Measurements from ENCODE around the gene ZNF12. TPM values are rescaled to one million over a fixed set of nuclear protein-coding genes. Genes with fewer than 3 reads are reported as not detected.

Gene ZNF12
- total and polyA plus RNA-seq, 12 donors = 7.2 to 18.0 (median 16.2) TPM

DNA sequence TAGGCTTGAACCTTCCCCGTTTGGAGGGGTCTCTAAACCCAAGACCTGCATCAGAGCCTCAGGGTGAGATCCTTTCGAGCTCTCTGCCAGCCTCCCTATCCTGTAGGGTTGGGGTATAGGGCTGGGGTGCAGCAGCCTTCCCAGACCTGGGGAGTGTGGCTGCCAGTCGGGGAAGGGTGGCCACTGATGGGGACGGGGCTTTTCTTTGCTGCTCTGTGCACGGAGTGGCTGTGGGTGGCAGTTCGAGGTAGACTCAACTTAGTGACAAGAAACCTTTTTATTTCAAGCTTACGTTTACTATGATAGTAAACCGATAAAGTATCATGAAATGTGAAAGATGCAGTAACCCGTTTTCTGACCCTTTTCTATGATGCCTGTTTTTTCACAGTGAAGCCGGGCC, 56.7 kb downstream of the ZNF12 start:
- no peak for DNase-seq
- Histone ChIP-seq H3K27ac (no peak overlapping the region), H3K27me3 (no peaks in the 10 kb centered on the region), H3K4me1 (peaks cover 0 to 4% (median 0%) of the 10 kb centered on the region in 9 donors), H3K4me3 (no peak overlapping the region), H3K9me3 (peaks cover 0 to 20% (median 0%) of the 10 kb centered on the region in 11 donors), H3K36me3 (peaks cover 6 to 94% (median 20%) of the 10 kb centered on the region in 9 donors)
- no peak for ATAC-seq
- TF ChIP-seq, protein P1, sequence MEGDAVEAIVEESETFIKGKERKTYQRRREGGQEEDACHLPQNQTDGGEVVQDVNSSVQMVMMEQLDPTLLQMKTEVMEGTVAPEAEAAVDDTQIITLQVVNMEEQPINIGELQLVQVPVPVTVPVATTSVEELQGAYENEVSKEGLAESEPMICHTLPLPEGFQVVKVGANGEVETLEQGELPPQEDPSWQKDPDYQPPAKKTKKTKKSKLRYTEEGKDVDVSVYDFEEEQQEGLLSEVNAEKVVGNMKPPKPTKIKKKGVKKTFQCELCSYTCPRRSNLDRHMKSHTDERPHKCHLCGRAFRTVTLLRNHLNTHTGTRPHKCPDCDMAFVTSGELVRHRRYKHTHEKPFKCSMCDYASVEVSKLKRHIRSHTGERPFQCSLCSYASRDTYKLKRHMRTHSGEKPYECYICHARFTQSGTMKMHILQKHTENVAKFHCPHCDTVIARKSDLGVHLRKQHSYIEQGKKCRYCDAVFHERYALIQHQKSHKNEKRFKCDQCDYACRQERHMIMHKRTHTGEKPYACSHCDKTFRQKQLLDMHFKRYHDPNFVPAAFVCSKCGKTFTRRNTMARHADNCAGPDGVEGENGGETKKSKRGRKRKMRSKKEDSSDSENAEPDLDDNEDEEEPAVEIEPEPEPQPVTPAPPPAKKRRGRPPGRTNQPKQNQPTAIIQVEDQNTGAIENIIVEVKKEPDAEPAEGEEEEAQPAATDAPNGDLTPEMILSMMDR (IDR thresholded peaks at IDR 0.05) = no peak
- intact Hi-C loops (cut with DNase I) = no loop called here
- 94 to 97% methylated on average over 10 of the region's 10 CpGs for WGBS, 2 donors

DNA sequence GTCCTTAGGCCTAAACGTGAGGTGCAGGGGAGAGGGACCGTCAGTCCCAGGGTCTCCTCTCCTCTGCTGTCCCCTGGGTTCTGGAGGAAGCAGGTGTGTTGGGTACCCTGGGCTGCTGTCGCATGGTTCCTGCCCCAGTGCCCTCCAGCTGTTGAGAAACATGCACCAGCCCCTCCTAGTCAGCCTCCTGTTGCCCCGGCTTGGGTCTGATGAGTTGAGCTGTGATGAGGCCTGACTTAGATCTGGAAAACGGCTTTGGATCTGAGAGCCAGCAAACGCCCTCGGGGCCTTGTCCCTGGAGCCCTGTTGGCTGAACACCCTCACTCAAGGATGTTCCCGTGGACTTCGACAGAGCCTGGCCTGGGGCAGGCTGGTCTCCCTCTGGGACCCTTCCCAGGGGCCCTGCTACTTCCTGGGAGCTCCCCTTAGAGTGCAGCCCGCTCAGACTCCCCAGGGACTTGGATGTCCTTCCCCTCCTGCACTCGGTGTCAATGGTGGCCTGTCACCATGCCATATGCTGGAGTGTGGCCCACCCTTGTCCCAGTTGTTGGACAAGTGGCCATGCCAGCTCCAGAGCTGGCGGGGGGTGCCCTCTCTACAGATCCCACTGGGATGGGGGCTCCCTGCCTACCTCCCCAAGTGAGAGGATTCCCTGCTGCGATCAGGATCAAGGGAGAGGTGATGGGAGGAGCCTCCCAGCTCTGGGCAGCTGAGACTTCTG, 57.3 kb downstream of the ZNF12 start:
- no peak overlapping the region for H3K4me3 ChIP-seq
- TF ChIP-seq, protein P1 (IDR thresholded peaks at IDR 0.05) = no peak
- peaks cover 4 to 94% (median 26%) of the 10 kb centered on the region in 9 donors for H3K36me3 ChIP-seq
- no peaks in the 10 kb centered on the region for H3K27me3 ChIP-seq
- H3K27ac ChIP-seq = no peak overlapping the region
- 76 to 80% methylated on average over 13 of the region's 13 CpGs for WGBS, 2 donors
- H3K9me3 ChIP-seq = peaks cover 0 to 20% (median 0%) of the 10 kb centered on the region in 11 donors
- H3K4me1 ChIP-seq = peaks cover 0 to 4% (median 0%) of the 10 kb centered on the region in 9 donors
- DNase-seq = no peak
- ATAC-seq = no peak
- intact Hi-C loops (cut with DNase I) = no loop called here

DNA sequence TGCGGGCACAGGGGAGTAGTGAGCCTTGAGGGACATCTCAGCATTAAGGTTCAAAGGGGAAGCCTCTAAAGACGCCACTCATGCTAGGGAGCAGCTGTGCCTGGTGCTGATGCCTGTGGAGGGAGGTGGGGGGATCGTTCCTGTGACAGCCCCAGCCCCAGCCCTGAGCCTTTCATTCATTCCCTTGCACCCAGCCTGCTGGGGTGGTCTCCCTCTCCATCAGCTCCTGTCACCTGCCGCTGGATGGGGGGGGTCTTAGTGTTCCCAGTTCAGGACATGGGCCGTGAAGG, 58.0 kb downstream of the ZNF12 start:
- peaks cover 3 to 94% (median 26%) of the 10 kb centered on the region in 9 donors for H3K36me3 ChIP-seq
- H3K4me1 ChIP-seq = peaks cover 0 to 4% (median 0%) of the 10 kb centered on the region in 9 donors
- ATAC-seq = no peak
- intact Hi-C loops (cut with DNase I) = no loop called here
- no peak for DNase-seq
- whole genome bisulfite sequencing, 2 donors = 93 to 97% methylated on average over 5 of the region's 5 CpGs
- TF ChIP-seq, protein P1 (IDR thresholded peaks at IDR 0.05) = no peak
- H3K4me3 ChIP-seq = no peak overlapping the region
- no peak overlapping the region for H3K27ac ChIP-seq
- H3K27me3 ChIP-seq = no peaks in the 10 kb centered on the region
- H3K9me3 ChIP-seq = peaks cover 0 to 20% (median 0%) of the 10 kb centered on the region in 11 donors

DNA sequence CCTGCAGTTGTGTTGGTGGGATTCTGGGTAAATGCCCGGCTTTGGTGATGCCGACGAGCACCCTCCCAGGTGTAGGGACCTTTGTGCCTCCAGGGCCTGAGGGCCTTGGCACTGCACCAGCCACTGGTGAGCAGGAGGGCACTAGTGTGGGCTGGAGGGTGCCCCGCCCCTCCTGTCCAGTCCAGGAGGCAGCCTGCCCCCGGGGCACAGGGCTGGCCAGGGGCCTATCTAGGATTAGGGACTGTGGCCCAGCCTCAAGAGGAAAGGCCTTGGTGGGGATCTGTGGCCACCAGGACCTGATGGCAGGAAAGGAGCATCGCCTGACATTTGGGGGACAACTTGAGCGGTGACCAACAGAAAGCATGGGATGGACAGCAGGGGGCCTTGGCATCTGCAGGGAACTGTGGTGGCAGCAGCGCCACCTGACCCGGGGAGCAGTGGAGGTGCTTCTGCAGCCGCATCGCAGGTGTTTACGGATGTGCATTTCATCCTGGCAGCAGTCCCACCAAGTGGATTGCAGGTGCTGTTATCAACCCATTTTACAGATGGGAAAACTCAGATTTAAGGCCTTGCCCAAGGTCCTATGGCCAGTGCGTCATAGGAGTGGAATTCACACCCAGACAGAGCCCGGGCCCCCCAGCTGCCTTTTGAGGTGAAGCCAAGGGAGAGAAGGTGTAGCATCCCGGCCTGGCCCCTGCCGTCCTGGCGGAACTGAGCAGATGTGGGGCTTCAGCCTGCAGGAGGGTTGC, 58.5 kb downstream of the ZNF12 start:
- H3K4me1 ChIP-seq = peaks cover 0 to 4% (median 0%) of the 10 kb centered on the region in 9 donors
- intact Hi-C loops (cut with DNase I) = no loop called here
- H3K4me3 ChIP-seq = no peak overlapping the region
- no peak overlapping the region for H3K27ac ChIP-seq
- WGBS, 2 donors = 93 to 97% methylated on average over 17 of the region's 17 CpGs
- DNase-seq = no peak
- H3K36me3 ChIP-seq = peaks cover 4 to 99% (median 26%) of the 10 kb centered on the region in 9 donors
- ATAC-seq = no peak
- peaks cover 0 to 20% (median 0%) of the 10 kb centered on the region in 11 donors for H3K9me3 ChIP-seq
- H3K27me3 ChIP-seq = no peaks in the 10 kb centered on the region
- TF ChIP-seq, protein P1 (IDR thresholded peaks at IDR 0.05) = no peak

All from heart right ventricle (tissue), 16 donors.